Vagina (tissue), 2 donors: ENCODE data around the gene DAB2IP. TPM values are rescaled to one million over a fixed set of nuclear protein-coding genes. Genes with fewer than 3 reads are reported as not detected.
A peak's percentile ranks its signal among the peaks of the same experiment; 100 is the strongest.

Source experiments
- DNase-seq, 2 donors: peaks; one replicate each; pipeline ENCODE4 v3.0.0-alpha.2; 2017; ENCODE audit errors: extremely low spot score in 2 of 2
- H3K27ac ChIP-seq: fragments of 200-600 bp; sonication (generic); one replicate; pipeline ENCODE4 v1.5.1; 2019
- H3K27me3 ChIP-seq: fragments of 200-600 bp; sonication (generic); one replicate; pipeline ENCODE4 v1.5.1; 2019
- H3K36me3 ChIP-seq, 2 donors: fragments of 200-600 bp; sonication (generic); one replicate each; pipeline ENCODE4 v1.5.1; 2017 to 2019
- H3K4me1 ChIP-seq: fragments of 200-600 bp; sonication (generic); one replicate; pipeline ENCODE4 v1.5.1; 2019
- H3K4me3 ChIP-seq, 2 donors: fragments of 200-600 bp; sonication (generic); 1 replicate in 1 of 2; 2 replicates in 1 of 2; pipeline ENCODE4 v1.5.1; 2016 to 2019
- H3K9me3 ChIP-seq: fragments of 200-600 bp; sonication (generic); one replicate; pipeline ENCODE4 v1.5.1; 2019
- POLR2A ChIP-seq, 2 donors: fragments of 450-650 bp; IDR thresholded peaks; one replicate each; pipeline ENCODE4 v1.6.1; 2017; ENCODE audit warnings: antibody characterized with exemption in 2 of 2, mild to moderate bottlenecking in 2 of 2, moderate library complexity in 2 of 2
- POLR2AphosphoS5 ChIP-seq, 2 donors: sonication (generic); formaldehyde crosslinking; IDR thresholded peaks; one replicate each; pipeline ENCODE4 v1.9.0; 2017; ENCODE audit warnings: antibody characterized with exemption in 2 of 2, mild to moderate bottlenecking in 2 of 2, low read depth in 1 of 2; ENCODE audit not compliant: insufficient read depth in 1 of 2
- intact Hi-C: fragments of 100-400 bp; cut with DNase I; formaldehyde crosslinking; loops from one replicate; pipeline ENCODE4 v1.15.1; 2023
- total RNA-seq: library from RNA; depleted of rRNA; stranded (reverse); fragments of >200 nt; gene quantifications from one replicate; pipeline ENCODE4 v1.2.3, GENCODE V29; 2016
- TF ChIP-seq, protein P1 (sequence below), 3 experiments: fragments of 450-650 bp in 2 of 3; fragments of 200-600 bp in 1 of 3; sonication (generic) in 1 of 3; IDR thresholded peaks; one replicate each; pipeline ENCODE4 v1.5.1; 2017 to 2019; ENCODE audit warnings: antibody characterized with exemption in 3 of 3, mild to moderate bottlenecking in 2 of 3, moderate library complexity in 2 of 3

Gene DAB2IP
- total RNA-seq, 1 donor from 2014 or later, result 38.8 TPM

DNA sequence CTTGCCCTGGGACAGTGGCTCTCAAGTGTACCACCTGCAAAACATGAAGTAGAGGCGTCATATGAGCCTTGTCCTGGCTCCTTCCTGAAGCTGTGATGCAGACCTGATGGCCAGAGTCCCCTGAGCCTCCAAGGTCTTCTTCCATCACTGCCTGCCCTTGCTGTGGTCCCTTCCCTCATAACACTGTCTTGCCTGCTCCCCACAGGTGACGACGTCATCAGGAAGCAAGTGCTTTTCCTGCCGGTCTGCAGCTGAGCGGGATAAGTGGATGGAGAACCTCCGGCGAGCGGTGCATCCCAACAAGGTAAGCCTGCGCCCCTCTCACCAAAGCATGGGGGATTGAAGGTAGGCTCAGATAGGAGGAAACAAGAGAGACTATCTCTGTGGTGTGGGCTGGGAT, 107.3 kb downstream of the DAB2IP start:
- intact Hi-C loops, result loop anchor here (10.0 kb wide), 1 partner anchor 226 kb away; no protein-coding TSS in a partner anchor
- no peak for TF ChIP-seq POLR2AphosphoS5 (IDR thresholded peaks at IDR 0.05; ENCODE audit: insufficient read depth in 1 of 2, low read depth in 1 of 2)
- H3K9me3 ChIP-seq, result no peaks in the 10 kb centered on the region
- H3K36me3 ChIP-seq, result peaks cover 0 to 50% of the 10 kb centered on the region in 2 donors
- H3K27me3 ChIP-seq, result no peaks in the 10 kb centered on the region
- no peak for DNase-seq
- no peak overlapping the region for H3K27ac ChIP-seq
- no peak overlapping the region for H3K4me3 ChIP-seq
- peaks cover 37% of the 10 kb centered on the region for H3K4me1 ChIP-seq

DNA sequence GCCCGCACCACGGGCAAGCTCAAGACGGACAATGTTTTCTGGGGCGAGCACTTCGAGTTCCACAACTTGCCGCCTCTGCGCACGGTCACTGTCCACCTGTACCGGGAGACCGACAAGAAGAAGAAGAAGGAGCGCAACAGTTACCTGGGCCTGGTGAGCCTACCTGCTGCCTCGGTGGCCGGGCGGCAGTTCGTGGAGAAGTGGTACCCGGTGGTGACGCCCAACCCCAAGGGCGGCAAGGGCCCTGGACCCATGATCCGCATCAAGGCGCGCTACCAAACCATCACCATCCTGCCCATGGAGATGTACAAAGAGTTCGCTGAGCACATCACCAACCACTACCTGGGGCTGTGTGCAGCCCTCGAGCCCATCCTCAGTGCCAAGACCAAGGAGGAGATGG, 108.6 kb downstream of the DAB2IP start:
- TF ChIP-seq, protein P1, sequence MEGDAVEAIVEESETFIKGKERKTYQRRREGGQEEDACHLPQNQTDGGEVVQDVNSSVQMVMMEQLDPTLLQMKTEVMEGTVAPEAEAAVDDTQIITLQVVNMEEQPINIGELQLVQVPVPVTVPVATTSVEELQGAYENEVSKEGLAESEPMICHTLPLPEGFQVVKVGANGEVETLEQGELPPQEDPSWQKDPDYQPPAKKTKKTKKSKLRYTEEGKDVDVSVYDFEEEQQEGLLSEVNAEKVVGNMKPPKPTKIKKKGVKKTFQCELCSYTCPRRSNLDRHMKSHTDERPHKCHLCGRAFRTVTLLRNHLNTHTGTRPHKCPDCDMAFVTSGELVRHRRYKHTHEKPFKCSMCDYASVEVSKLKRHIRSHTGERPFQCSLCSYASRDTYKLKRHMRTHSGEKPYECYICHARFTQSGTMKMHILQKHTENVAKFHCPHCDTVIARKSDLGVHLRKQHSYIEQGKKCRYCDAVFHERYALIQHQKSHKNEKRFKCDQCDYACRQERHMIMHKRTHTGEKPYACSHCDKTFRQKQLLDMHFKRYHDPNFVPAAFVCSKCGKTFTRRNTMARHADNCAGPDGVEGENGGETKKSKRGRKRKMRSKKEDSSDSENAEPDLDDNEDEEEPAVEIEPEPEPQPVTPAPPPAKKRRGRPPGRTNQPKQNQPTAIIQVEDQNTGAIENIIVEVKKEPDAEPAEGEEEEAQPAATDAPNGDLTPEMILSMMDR (IDR thresholded peaks at IDR 0.05), result no peak
- TF ChIP-seq POLR2AphosphoS5 (IDR thresholded peaks at IDR 0.05; ENCODE audit: insufficient read depth in 1 of 2, low read depth in 1 of 2), result no peak
- no peak for TF ChIP-seq POLR2A (IDR thresholded peaks at IDR 0.05)
- Histone ChIP-seq H3K27me3 (no peaks in the 10 kb centered on the region), H3K4me3 (no peak overlapping the region), H3K36me3 (peaks cover 0 to 55% of the 10 kb centered on the region in 2 donors), H3K27ac (no peak overlapping the region), H3K9me3 (no peaks in the 10 kb centered on the region), H3K4me1 (peaks cover 37% of the 10 kb centered on the region)
- intact Hi-C loops, result loop anchor here (10.0 kb wide), 1 partner anchor 225 kb away; no protein-coding TSS in a partner anchor
- no peak for DNase-seq

DNA sequence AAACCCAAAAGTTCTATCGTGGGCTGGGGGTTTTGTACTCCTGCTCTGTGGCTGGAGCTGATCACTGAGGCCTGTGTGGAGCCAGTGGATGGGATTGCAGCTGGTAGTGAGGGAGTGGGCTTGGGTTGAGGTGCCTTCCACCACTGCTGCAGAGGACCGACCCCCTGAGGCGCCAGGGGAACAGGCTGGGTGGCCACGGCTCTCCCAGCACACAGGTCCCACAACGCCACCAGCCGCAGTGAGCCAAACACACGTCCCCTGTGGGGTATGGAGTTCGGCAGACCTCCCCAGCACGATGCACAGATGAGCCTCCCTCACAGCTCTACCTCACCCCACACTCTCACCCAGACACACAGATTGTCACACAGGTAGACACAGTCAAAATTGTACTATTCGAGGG, 109.1 kb downstream of the DAB2IP start:
- H3K36me3 ChIP-seq, result peaks cover 0 to 55% of the 10 kb centered on the region in 2 donors
- no peak for DNase-seq
- TF ChIP-seq POLR2A (IDR thresholded peaks at IDR 0.05), result no peak
- TF ChIP-seq, protein P1 (IDR thresholded peaks at IDR 0.05), result no peak
- TF ChIP-seq POLR2AphosphoS5 (IDR thresholded peaks at IDR 0.05; ENCODE audit: insufficient read depth in 1 of 2, low read depth in 1 of 2), result no peak

DNA sequence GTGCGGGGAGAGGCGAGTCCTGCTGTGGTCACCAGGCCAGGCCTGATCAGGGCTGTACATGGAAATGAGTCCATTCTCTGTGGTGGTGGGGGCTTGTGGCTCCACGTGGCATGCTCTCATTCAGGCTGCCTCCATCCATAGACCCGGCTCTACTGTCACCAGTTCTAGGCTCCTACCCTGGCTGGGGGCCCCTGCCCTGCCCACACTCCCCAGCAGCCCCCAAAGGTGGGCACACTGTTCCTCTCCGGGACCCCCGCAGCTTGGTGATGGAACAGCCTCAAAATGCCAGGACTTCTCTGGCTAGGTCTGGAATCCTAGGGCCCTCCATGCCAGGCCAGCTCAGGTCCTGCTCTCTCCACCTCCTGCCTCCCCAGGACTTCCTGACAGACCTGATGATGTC, 111.7 kb downstream of the DAB2IP start:
- DNase-seq, result no peak
- intact Hi-C loops, result no loop called here
- Histone ChIP-seq H3K36me3 (peaks cover 0 to 73% of the 10 kb centered on the region in 2 donors), H3K9me3 (no peaks in the 10 kb centered on the region), H3K4me3 (no peak overlapping the region), H3K27me3 (no peaks in the 10 kb centered on the region), H3K27ac (no peak overlapping the region), H3K4me1 (peaks cover 21% of the 10 kb centered on the region)
- TF ChIP-seq POLR2A (IDR thresholded peaks at IDR 0.05), result no peak
- TF ChIP-seq, protein P1 (IDR thresholded peaks at IDR 0.05), result no peak
- no peak for TF ChIP-seq POLR2AphosphoS5 (IDR thresholded peaks at IDR 0.05; ENCODE audit: insufficient read depth in 1 of 2, low read depth in 1 of 2)

More for the DNA sequence above, 109.1 kb downstream of the DAB2IP start:
- no peak overlapping the region for H3K4me3 ChIP-seq
- H3K27ac ChIP-seq, result no peak overlapping the region
- H3K9me3 ChIP-seq, result no peaks in the 10 kb centered on the region
- H3K4me1 ChIP-seq, result peaks cover 37% of the 10 kb centered on the region
- no peaks in the 10 kb centered on the region for H3K27me3 ChIP-seq
- intact Hi-C loops, result no loop called here

DNA sequence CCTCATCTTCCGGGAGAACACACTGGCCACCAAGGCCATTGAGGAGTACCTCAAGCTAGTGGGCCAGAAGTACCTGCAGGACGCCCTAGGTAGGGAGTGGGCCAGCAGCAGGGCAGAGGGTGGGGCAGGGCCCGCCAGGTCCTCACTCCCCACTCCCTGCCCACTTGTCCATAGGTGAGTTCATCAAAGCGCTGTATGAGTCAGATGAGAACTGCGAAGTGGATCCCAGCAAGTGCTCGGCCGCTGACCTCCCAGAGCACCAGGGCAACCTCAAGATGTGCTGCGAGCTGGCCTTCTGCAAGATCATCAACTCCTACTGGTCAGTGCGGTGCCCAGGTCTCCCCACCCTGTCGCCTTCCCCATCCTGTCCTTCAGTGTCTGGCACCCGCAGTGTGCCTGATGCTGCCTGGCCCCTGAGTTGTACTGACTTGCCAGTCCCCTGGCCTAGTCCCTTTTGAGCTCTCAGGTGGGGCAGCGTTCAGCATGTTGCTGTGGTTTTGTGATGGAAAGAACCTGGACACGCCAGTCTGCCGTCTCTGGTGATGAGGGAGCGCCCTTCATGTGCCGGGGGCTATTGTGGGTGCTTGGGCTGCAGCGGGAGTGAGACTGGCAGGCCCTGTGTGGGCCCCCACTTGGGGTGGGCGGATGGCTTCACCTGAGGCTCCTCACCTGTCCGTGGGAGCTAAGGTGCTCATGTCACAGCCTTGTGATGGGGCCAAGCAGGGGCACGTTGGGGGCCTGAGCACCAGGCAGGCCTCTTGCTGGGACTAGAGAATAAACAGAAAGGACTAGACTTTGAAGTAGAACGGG, 112.3 kb downstream of the DAB2IP start:
- peak overlapping the region; percentile 42 for H3K27ac ChIP-seq
- H3K4me1 ChIP-seq, result peaks cover 21% of the 10 kb centered on the region
- TF ChIP-seq POLR2A (IDR thresholded peaks at IDR 0.05), result no peak
- TF ChIP-seq POLR2AphosphoS5 (IDR thresholded peaks at IDR 0.05; ENCODE audit: insufficient read depth in 1 of 2, low read depth in 1 of 2), result no peak
- TF ChIP-seq, protein P1 (IDR thresholded peaks at IDR 0.05), result no peak
- peaks cover 0 to 74% of the 10 kb centered on the region in 2 donors for H3K36me3 ChIP-seq
- no peak overlapping the region for H3K4me3 ChIP-seq
- DNase-seq, result no peak
- intact Hi-C loops, result no loop called here
- H3K27me3 ChIP-seq, result no peaks in the 10 kb centered on the region
- H3K9me3 ChIP-seq, result no peaks in the 10 kb centered on the region
